IMR-90 (cell line): Measurements from ENCODE around the gene SLC46A3. TPM values are rescaled to one million over a fixed set of nuclear protein-coding genes. Genes with fewer than 3 reads are reported as not detected.

Experiments
- ATAC-seq: fragments of 200-7000 bp; cut with Tn5 transposase; 2 replicates; pipeline ENCODE4 v1.9.1; 2020; ENCODE audit warnings: low read depth, mild to moderate bottlenecking, moderate library complexity
- BruUV-seq: library from RNA; stranded (reverse); fragments of 400-500 nt; replicated peaks from 2 replicates; lab custom pipeline; 2021; lab: Mats Ljungman, UMichigan
- CTCF ChIA-PET: fragments of 300-600 bp; formaldehyde crosslinking; extraction: SDS; loops from one replicate; lab custom pipeline; 2021; ENCODE audit warnings: antibody characterized with exemption; lab: Yijun Ruan, JAX
- POLR2A ChIA-PET: fragments of 300-600 bp; sonication (Branson Sonifier 250); formaldehyde crosslinking; loops from one replicate; lab custom pipeline; 2022; ENCODE audit warnings: antibody characterized with exemption; ENCODE audit not compliant: unreplicated experiment; lab: Charles Lee
- DNase-seq: peaks from one replicate; pipeline ENCODE4 v3.0.0; 2013
- H2AFZ ChIP-seq: replicated peaks from 2 replicates; pipeline ENCODE3; 2013; ENCODE audit warnings: low read length, mild to moderate bottlenecking; ENCODE audit not compliant: poor library complexity
- H2AK5ac ChIP-seq: 2 replicates; pipeline ENCODE4 v1.6.1; 2013; ENCODE audit warnings: low read depth, low read length, inconsistent platforms
- H2AK9ac ChIP-seq: replicated peaks from 2 replicates; pipeline ENCODE3; 2013; ENCODE audit warnings: mild to moderate bottlenecking, low read depth, low read length, moderate library complexity; ENCODE audit not compliant: poor library complexity
- H2BK120ac ChIP-seq: 2 replicates; pipeline ENCODE4 v1.6.1; 2013; ENCODE audit warnings: low read depth, low read length, inconsistent platforms
- H2BK15ac ChIP-seq: 3 replicates; pipeline ENCODE4 v1.6.1; 2013; ENCODE audit warnings: low read depth, low read length, inconsistent platforms
- H2BK20ac ChIP-seq: 2 replicates; pipeline ENCODE4 v1.6.1; 2013; ENCODE audit warnings: low read depth, mild to moderate bottlenecking, inconsistent platforms, low read length, moderate library complexity
- H2BK5ac ChIP-seq: 2 replicates; pipeline ENCODE4 v1.6.1; 2013; ENCODE audit warnings: mild to moderate bottlenecking, low read depth, low read length, inconsistent platforms; ENCODE audit not compliant: poor library complexity, severe bottlenecking
- H3K14ac ChIP-seq: replicated peaks from 2 replicates; pipeline ENCODE4 v1.6.1; 2013; ENCODE audit warnings: low read depth, low read length, inconsistent platforms
- H3K18ac ChIP-seq: 2 replicates; pipeline ENCODE4 v1.6.1; 2013; ENCODE audit warnings: low read depth, low read length, control low read depth
- H3K23ac ChIP-seq: 2 replicates; pipeline ENCODE4 v1.6.1; 2013; ENCODE audit warnings: low read depth, low read length, inconsistent platforms
- H3K27ac ChIP-seq: 2 replicates; pipeline ENCODE4 v1.5.1; 2013; ENCODE audit warnings: mild to moderate bottlenecking, control low read depth, low read length; ENCODE audit not compliant: insufficient read depth
- H3K27me3 ChIP-seq: 2 replicates; pipeline ENCODE4 v1.6.1; 2013; ENCODE audit warnings: low read length; ENCODE audit not compliant: control insufficient read depth, insufficient read depth
- H3K36me3 ChIP-seq: 2 replicates; pipeline ENCODE4 v1.6.1; 2013; ENCODE audit warnings: low read length, mixed read lengths; ENCODE audit not compliant: control insufficient read depth, insufficient read depth
- H3K4ac ChIP-seq: 2 replicates; pipeline ENCODE4 v1.6.1; 2013; ENCODE audit warnings: low read depth, low read length, inconsistent platforms
- H3K4me1 ChIP-seq: 2 replicates; pipeline ENCODE4 v1.6.1; 2013; ENCODE audit warnings: low read length, mixed read lengths; ENCODE audit not compliant: control insufficient read depth, insufficient read depth
- H3K4me2 ChIP-seq: 2 replicates; pipeline ENCODE4 v1.6.1; 2013; ENCODE audit warnings: low read depth, mild to moderate bottlenecking, control low read depth, low read length, moderate library complexity
- H3K4me3 ChIP-seq: 2 replicates; pipeline ENCODE4 v1.5.1; 2013; ENCODE audit warnings: low read depth, mild to moderate bottlenecking, control low read depth, low read length, moderate library complexity; ENCODE audit not compliant: insufficient read depth
- H3K56ac ChIP-seq: 2 replicates; pipeline ENCODE4 v1.6.1; 2013; ENCODE audit warnings: low read length, inconsistent platforms; ENCODE audit not compliant: insufficient read depth; ENCODE audit errors: extremely low read depth
- H3K79me1 ChIP-seq, 2 experiments: 2 replicates each; pipeline ENCODE4 v1.6.1; 2013; ENCODE audit warnings: low read length in 2 of 2, inconsistent platforms in 1 of 2, low read depth in 1 of 2
- H3K9ac ChIP-seq: 2 replicates; pipeline ENCODE4 v1.6.1; 2013; ENCODE audit warnings: low read depth, low read length, control low read depth
- H3K9me1 ChIP-seq: 2 replicates; pipeline ENCODE4 v1.6.1; 2013; ENCODE audit warnings: low read length, inconsistent platforms; ENCODE audit not compliant: insufficient read depth
- H3K9me3 ChIP-seq: 2 replicates; pipeline ENCODE4 v1.6.1; 2013; ENCODE audit warnings: low read length; ENCODE audit not compliant: control insufficient read depth, insufficient read depth
- H4K20me1 ChIP-seq: 2 replicates; pipeline ENCODE4 v1.6.1; 2013; ENCODE audit warnings: low read length, inconsistent platforms; ENCODE audit not compliant: insufficient read depth
- H4K5ac ChIP-seq: 2 replicates; pipeline ENCODE4 v1.6.1; 2013; ENCODE audit warnings: mild to moderate bottlenecking, low read depth, low read length, control low read depth
- H4K8ac ChIP-seq, 2 experiments: 2 replicates each; pipeline ENCODE4 v1.6.1; 2013; ENCODE audit warnings: low read depth in 2 of 2, low read length in 2 of 2, control low read depth in 1 of 2, inconsistent platforms in 1 of 2
- H4K91ac ChIP-seq: 2 replicates; pipeline ENCODE4 v1.6.1; 2013; ENCODE audit warnings: low read depth, low read length, inconsistent platforms; ENCODE audit not compliant: insufficient read depth
- CEBPB ChIP-seq: IDR thresholded peaks from 2 replicates; pipeline ENCODE4 v1.6.1; 2012; ENCODE audit warnings: low read depth, low read length, improper control_type of control experiment
- CTCF ChIP-seq: conservative IDR thresholded peaks from 2 replicates; pipeline ENCODE4 v1.5.1; 2012; ENCODE audit warnings: mild to moderate bottlenecking, low read depth, low read length, improper control_type of control experiment
- ELK1 ChIP-seq: fragments of 150-350 bp; IDR thresholded peaks from 2 replicates; pipeline ENCODE4 v1.6.1; 2016; ENCODE audit warnings: low read depth, mild to moderate bottlenecking, low read length, moderate library complexity, borderline replicate concordance
- POLR2A ChIP-seq: IDR thresholded peaks from 2 replicates; pipeline ENCODE4 v1.6.1; 2012; ENCODE audit warnings: mild to moderate bottlenecking, low read depth, low read length
- RFX5 ChIP-seq: IDR thresholded peaks from 2 replicates; pipeline ENCODE4 v1.8.0; 2012; ENCODE audit warnings: low read depth, mild to moderate bottlenecking, low read length, moderate library complexity
- SMC3 ChIP-seq: fragments of 150-350 bp; IDR thresholded peaks from 2 replicates; pipeline ENCODE4 v1.6.1; 2016; ENCODE audit warnings: low read depth, mild to moderate bottlenecking, antibody characterized with exemption, low read length, moderate library complexity
- USF2 ChIP-seq: fragments of 150-350 bp; IDR thresholded peaks from 2 replicates; pipeline ENCODE4 v1.6.1; 2017; ENCODE audit warnings: mild to moderate bottlenecking, antibody characterized with exemption, low read length, low read depth
- WGBS, 2 experiments: methylation state at CpG; one replicate each; pipeline versions ENCODE4 v1.1.5 to v1.1.7; 2013; ENCODE audit warnings: missing lambda C conversion rate in 2 of 2; ENCODE audit not compliant: insufficient read length in 1 of 2; ENCODE audit errors: extremely low coverage in 2 of 2; 5-methylcytosine and 5-hydroxymethylcytosine counted together
- dilution Hi-C: fragments of 300-500 bp; cut with HindIII; formaldehyde crosslinking; loops from one replicate; pipeline ENCODE4 v1.14.3; 2018; ENCODE audit warnings: low sequenced_read_pairs; ENCODE audit not compliant: unreplicated experiment
- in situ Hi-C: fragments of 300-500 bp; cut with MboI; formaldehyde crosslinking; loops from 3 replicates; pipeline ENCODE4 v1.14.3; 2019; ENCODE audit warnings: low sequenced_read_pairs, inconsistent platforms, mixed read lengths
- intact Hi-C: fragments of 100-400 bp; cut with micrococcal nuclease; formaldehyde crosslinking; loops from 2 replicates; pipeline ENCODE4 v1.10.0; 2022
- polyA plus RNA-seq, 3 experiments: library from polyadenylated mRNA; depleted of rRNA; stranded (reverse); fragments of >200 nt; gene quantifications; 2 replicates each; pipeline ENCODE4 v1.2.3, GENCODE V29; 2012; ENCODE audit warnings: low replicate concordance in 1 of 3
- total RNA-seq: library from RNA; depleted of rRNA; stranded (reverse); fragments of >200 nt; gene quantifications from 2 replicates; pipeline ENCODE4 v1.2.3, GENCODE V29; 2012

SLC46A3 gene
- total and polyA plus RNA-seq, 2 of the 4 experiments (the other 2 are of a cell fraction) = 0.54 to 0.89 TPM

GRCh38 chr13:28657784-28658538 lies 60.8 kb downstream of the SLC46A3 start:
- Histone ChIP-seq H3K9me1 (peaks cover 5% of the 10 kb centered on the region; the same call in 1 of the 2 replicates), H2BK120ac (peak overlapping the region; percentile 88; the same call in 1 of the 2 replicates), H4K8ac (peak overlapping the region; percentile 92 to 99), H3K9ac (peak overlapping the region; percentile 98), H4K91ac (peak overlapping the region; percentile 97; the same call in 1 of the 2 replicates), H3K23ac (peak overlapping the region; percentile 100), H2BK5ac (peak overlapping the region; percentile 97), H4K5ac (peak overlapping the region; percentile 90), H2AK5ac (peak overlapping the region; percentile 99), H3K9me3 (no peaks in the 10 kb centered on the region), H4K20me1 (peaks cover 18% of the 10 kb centered on the region; the same call in 1 of the 2 replicates), H3K79me1 (peaks cover 14 to 51% of the 10 kb centered on the region in 2 experiments), H3K36me3 (peaks cover 7% of the 10 kb centered on the region), H3K56ac (peak overlapping the region; percentile 99), H2BK15ac (peak overlapping the region; percentile 65; the same call in 1 of the 3 replicates), H3K4me1 (peaks cover 8% of the 10 kb centered on the region), H3K18ac (no peak overlapping the region), H3K27ac (peak overlapping the region; percentile 90), H3K4me2 (peak overlapping the region; percentile 88), H3K4ac (peak overlapping the region; percentile 99), H3K27me3 (no peaks in the 10 kb centered on the region), H2AK9ac (peak overlapping the region; percentile 98), H2BK20ac (no peak overlapping the region; the same call in 1 of the 2 replicates), H3K14ac (peak overlapping the region; percentile 99), H2AFZ (peak overlapping the region; percentile 67), H3K4me3 (peak overlapping the region; percentile 93)
- intact Hi-C loops = loop anchor here (2.0 to 10.0 kb wide), 6 partner anchors 126 to 613 kb away; partner anchors contain the start of gene PAN3
- POLR2A ChIA-PET = interaction anchor here (0.6 kb wide), 3 partner anchors 116 to 357 kb away, joined by 3 to 19 read pairs (median 4); no protein-coding TSS in a partner anchor
- no TSS peak for BruUV-seq
- CTCF ChIA-PET = no interaction called here
- ATAC-seq (no peak), DNase-seq (peak; percentile 58)
- TF ChIP-seq CTCF (peak; percentile 33), SMC3 (peak; percentile 32), POLR2A (peak; percentile 15; the same call in 1 of the 2 replicates), CEBPB (no peak), RFX5 (no peak), ELK1 (no peak), USF2 (no peak)
- in situ Hi-C loops = no loop called here
- WGBS, 2 experiments = 50% methylated on average over 7 of the region's 12 CpGs; no CpG with 5 or more reads in 1 of the 2 experiments
- dilution Hi-C loops = no loop called here
